ENCODE measurements around the gene FAM131C.
"Not testable (repeated sequence)": the region's sequence is repeated elsewhere in the genome, so short reads cannot be mapped to it uniquely, and the experiment has no call there.

Gene FAM131C

DNA sequence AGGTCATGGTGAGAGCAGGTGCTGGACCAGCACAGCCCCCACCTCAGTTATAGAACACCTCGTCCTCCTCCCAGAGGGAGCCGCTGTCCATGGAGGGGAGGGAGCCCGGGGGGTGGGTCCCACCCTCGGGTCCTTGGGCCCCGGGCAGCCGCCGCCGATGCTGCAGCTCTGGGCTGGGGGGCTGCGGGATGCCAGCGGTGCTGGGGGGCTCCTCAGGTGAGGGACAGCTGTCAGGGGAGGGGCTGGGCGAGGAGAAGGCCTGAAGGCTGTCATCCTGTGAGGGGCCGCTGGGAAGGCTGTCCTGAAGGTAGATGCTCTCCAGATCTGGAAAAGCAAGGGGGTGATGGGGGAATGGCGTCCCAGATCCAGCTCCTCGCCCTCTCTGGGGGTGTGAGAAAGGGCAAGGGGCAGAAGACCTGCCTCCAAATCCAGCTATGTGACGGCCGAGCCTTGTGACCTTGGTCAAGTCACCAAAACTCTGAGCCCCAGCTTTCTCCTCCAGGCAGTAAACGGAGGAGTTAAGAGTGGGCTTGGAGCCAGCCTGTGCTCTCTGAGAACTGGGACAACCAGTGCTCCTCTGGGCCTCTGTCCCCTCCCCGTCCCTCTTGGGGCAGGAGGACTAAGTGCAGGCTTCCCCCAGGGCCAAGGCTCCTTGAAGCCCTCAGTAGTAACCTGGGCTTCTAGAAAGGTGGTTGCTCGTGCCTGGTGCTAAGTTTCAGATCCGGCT, 14.9 kb downstream of the FAM131C start:
- not testable (repeated sequence) for DNase-seq (ENCODE audit: low read depth)

DNA sequence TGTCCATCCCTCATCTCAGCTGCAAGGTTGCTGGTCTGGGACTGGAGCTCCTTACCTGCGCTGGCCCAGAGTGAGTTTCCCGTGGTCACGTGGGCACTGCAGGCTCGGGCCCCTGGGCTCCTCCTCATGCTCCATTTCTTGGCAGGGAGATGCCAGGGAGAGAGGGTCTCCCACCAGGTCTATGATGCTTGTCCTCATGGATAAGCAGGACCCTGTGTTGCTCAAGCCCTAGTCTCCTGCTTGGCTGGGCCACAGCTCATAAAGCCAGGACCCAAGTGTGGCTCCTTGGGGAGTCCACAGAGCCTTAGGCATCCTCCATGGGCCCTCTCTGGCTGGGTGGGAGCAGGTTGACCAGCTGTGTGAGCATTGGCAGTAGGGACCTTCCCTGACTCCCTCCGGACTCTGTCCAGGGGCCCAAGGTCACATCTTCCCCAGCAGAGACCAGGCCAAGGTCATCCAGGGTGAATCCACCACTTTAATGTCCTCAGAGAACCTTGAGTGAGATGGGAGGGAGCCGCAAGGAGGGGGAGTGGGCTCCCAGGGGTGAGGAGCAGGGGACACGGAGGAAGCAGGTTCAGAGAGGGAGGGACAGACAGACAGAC, 16.0 kb downstream of the FAM131C start:
- DNase-seq (ENCODE audit: low read depth), result not testable (repeated sequence)

DNA sequence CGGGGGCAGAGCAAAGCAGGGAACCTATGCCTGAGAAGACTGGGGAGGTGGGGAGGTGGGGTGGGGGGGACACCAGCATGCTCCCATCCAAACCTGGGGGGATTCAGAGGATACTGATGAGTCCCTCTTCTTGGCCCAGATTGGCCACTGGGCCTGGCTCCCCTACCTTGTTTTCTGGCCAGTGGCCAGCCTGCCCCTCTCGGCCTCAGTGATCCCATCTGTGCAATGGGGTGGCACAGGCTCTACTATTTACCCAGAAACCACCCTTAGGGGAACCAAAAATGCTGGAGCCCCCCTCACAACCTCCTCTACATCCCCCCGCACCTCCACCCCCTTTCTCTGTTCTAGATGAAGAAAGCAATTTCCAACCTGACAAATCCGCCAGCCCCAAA, 16.9 kb downstream of the FAM131C start:
- not testable (repeated sequence) for DNase-seq (ENCODE audit: low read depth)

DNA sequence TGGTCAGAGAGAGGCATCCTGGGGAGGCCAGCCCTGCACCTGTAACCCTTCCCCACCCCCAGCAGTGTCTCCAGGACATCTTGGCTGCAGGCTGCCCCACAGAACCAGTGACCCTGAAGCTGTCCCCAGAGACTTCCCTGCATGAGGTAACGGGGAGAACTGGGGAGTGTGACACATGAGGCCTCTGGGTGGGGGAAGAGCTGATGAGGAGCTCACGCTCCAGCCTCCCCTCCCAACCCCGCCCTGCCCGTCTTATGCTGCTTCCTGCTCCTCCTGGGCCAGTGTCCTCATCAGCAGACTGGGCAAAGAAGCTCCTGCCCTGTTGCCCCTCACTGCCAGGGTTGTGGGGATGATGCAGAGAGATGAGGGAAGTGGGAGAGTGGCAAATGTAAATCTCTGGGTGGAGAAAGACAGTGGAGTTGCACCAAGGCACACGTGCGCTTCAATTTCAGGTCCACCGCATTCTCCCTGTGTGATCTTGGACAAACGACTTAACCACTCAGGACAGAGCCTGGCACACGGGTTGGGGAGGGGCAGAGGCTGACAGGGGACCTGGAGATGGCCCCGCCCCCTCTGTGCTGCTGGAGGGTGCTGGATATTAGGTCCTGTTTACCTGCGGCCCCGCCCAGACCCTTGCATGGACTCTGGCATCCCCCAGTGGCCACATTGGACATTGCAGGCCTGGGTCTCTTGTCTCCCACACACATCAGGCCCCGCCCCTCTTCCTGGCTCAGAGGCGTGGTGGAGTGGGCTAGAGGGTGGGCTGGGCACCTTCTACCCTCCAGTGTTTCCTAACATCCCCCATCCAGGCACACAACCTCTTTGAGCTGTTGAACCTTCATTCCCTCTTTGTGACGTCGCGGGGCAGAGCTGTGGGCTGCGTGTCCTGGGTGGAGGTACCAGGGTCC, 17.6 kb downstream of the FAM131C start:
- no peak for DNase-seq (ENCODE audit: low read depth)

GRCh38 chr1:16054598-16055540, 18.6 kb downstream of the FAM131C start:
- DNase-seq (ENCODE audit: low read depth), result no peak

GRCh38 chr1:16053781-16054502, 19.5 kb downstream of the FAM131C start:
- DNase-seq (ENCODE audit: low read depth), result no peak

DNA sequence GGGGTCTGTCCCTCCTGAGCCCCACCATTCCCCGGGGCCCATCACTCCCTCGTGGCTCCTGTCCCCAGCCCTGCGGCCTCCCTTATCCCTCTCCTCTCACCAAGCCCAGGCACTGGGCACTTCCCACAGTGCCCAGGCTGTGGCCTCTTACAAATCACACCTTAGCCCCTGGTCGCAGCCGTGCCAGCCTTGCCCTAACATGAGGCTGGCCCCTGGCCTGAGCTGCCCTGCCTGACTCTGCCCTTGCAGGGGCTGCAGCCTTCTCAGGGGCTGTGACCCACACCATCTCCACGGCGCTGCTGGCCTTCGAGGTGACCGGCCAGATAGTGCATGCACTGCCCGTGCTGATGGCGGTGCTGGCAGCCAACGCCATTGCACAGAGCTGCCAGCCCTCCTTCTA, 21.5 kb downstream of the FAM131C start:
- not testable (repeated sequence) for DNase-seq (ENCODE audit: low read depth)

GRCh38 chr1:16051039-16051438, 22.4 kb downstream of the FAM131C start:
- DNase-seq (ENCODE audit: low read depth), result no peak

GRCh38 chr1:16050328-16050727, 23.1 kb downstream of the FAM131C start:
- DNase-seq (ENCODE audit: low read depth), result no peak

DNA sequence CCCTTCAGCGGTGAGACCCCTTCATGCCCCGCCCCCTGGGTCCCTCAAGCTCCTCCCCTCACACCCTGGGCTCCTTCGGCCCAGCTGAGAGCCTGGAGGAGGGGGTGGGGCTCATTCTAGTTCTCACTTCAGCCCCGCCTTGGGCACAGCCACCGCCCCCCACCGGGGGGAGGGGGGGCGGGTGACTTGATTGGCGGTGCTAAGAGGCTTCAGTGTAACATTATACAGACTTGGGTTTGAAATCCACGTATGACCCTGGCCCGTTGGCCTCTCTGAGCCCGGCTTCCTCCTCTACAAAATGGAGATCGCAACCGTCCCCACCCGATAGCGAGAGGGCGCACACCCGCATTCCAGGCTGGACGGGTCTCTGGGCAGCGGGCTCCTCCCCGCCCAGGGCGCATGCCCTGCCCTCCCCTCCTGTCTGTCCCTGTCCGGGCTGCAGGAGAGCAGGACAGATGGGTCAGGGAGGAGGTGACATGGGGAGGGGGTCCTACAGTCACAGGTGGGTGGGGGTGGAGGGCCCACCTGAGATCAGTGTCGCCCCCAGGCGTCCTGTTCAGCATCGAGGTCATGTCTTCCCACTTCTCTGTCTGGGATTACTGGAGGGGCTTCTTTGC, 24.8 kb downstream of the FAM131C start:
- no peak for DNase-seq (ENCODE audit: low read depth)

- no peak for DNase-seq (ENCODE audit: low read depth)
Observed at GRCh38 chr1:16047791-16048475, 25.5 kb downstream of the FAM131C start.

GRCh38 chr1:16046842-16047241, 26.6 kb downstream of the FAM131C start:
- DNase-seq (ENCODE audit: low read depth), result no peak

GRCh38 chr1:16043950-16044349, 29.5 kb downstream of the FAM131C start:
- DNase-seq (ENCODE audit: low read depth), result no peak

DNA sequence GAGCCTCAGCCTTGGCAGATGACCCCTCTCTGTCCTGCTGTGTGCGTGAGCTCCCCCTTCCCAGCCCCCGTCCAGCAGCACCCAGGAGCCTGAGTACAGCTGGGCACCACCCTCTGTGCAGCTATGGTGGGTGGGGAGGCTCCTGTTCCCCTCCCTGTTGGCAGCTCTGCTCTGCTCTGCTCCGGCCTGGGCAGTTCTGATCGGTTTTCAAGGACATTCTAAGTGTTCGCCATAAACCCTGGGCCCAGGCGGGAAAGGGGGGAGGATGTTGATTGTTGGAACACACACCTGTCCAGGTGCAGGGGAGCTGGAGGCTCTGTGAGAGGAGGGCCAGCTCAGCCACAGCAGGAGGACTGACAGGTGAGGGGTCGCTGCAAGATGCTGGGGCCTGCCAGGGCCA, 29.9 kb downstream of the FAM131C start, which contains the start of gene CLCNKB:
Gene CLCNKB (plus strand): TSS at position 262 of the 400 bp plus-strand sequence. CDS start 711 bp downstream, outside the sequence.
- DNase-seq (ENCODE audit: low read depth), result no peak

GRCh38 chr1:16042654-16043053, 30.8 kb downstream of the FAM131C start:
- DNase-seq (ENCODE audit: low read depth), result not testable (repeated sequence)

- DNase-seq (ENCODE audit: low read depth), result no peak
Observed at GRCh38 chr1:16042096-16042495, 31.4 kb downstream of the FAM131C start.

DNA sequence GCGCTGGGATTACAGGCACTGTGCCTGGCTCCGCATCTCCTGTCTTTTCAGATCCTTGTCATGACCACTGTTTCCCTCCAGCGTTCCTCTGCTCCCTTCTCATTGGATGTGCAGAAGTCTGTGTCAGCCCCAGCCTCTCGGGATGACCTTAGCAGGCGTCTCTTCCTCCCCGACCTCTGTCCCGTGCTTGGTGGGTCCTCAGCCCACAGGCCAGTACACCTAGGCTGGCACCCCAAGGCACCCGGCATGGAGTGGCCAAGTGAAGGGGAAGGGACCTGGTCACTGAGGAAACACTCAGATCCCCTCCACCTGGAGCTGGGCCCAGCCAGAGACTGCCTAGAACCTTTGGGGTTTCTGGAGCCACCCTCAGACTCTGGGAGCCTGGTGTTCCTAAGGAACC, 32.3 kb downstream of the FAM131C start:
- no peak for DNase-seq (ENCODE audit: low read depth)

DNA sequence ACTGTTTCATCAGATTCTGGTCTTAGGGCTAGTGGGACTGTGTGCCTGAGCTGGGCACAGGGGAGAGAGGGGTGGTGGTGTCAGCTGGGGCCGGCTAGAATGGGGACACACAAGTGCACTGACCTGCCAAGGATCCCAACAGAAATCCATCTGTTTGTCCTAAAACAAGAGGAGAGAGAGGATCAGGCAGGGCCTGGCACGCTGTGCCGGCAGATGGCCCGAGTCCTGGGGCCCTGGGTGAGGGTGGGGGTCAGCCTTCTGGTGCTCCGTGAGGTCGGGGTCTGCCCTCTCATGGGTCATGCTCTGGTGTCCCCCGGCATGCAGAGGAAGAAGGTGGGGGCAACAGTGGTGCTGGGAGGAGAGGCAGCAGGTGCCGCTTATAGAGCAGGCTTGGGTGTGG, 33.6 kb downstream of the FAM131C start:
- not testable (repeated sequence) for DNase-seq (ENCODE audit: low read depth)

DNA sequence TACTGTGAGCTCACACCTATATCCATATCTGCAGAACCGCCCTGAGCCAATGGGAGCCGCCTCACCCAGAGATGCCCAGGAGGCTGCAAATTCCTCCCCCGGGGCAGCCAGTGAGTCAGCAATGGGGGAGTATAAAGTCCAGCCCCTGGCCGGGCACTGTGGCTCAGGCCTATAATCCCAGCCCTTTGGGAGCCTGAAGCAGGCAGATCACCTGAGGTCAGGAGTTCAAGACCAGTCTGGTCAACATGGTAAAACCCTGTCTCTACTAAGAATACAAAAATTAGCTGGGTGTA, 34.9 kb downstream of the FAM131C start:
- no peak for DNase-seq (ENCODE audit: low read depth)

DNA sequence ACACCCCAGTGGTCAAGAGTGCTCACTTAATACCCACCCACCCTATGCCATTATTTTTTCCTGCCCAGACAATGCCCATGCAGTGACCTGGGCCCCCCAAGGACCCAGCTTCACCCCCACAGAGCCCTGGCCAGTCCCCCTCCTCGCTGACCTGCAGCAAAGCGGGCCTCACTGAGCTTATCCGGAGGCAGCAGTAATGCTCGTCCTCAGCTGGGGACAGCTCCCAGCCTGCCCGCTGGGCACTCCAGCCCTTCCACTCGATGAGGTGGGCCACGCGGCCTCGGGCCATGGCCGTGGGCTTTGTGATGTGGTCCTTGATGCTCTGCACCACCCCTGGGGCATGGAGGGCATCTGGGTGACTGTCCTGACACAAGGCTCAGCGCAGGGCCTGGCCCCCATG, 37.0 kb downstream of the FAM131C start:
- DNase-seq (ENCODE audit: low read depth), result not testable (repeated sequence)

Measured in HS-5 (cell line).